Neuronal stem cell (in vitro differentiated cells): Measurements from ENCODE around the gene TMEM11.

Experiments used
- DNase-seq: peaks from one replicate; pipeline ENCODE4 v3.0.0-alpha.2; 2013; ENCODE audit warnings: low spot score
- H2AFZ ChIP-seq: one replicate; pipeline ENCODE4 v1.6.1; 2013; ENCODE audit warnings: mild to moderate bottlenecking, low read length, inconsistent platforms
- H2AK5ac ChIP-seq: 2 replicates; pipeline ENCODE4 v1.6.1; 2013; ENCODE audit warnings: low read depth, mild to moderate bottlenecking, inconsistent platforms, low read length, moderate library complexity, mixed read lengths
- H2BK120ac ChIP-seq: 2 replicates; pipeline ENCODE4 v1.6.1; 2013; ENCODE audit warnings: low read depth, mild to moderate bottlenecking, inconsistent platforms, low read length, moderate library complexity, mixed read lengths
- H2BK12ac ChIP-seq: one replicate; pipeline ENCODE4 v1.6.1; 2013; ENCODE audit warnings: low read length, inconsistent platforms
- H2BK15ac ChIP-seq: 2 replicates; pipeline ENCODE4 v1.6.1; 2013; ENCODE audit warnings: mild to moderate bottlenecking, low read length, inconsistent platforms, mixed read lengths
- H2BK5ac ChIP-seq: one replicate; pipeline ENCODE4 v1.6.1; 2013; ENCODE audit warnings: inconsistent platforms, mild to moderate bottlenecking, low read length, moderate library complexity
- H3K14ac ChIP-seq: one replicate; pipeline ENCODE4 v1.6.1; 2013; ENCODE audit warnings: low read length, inconsistent platforms
- H3K18ac ChIP-seq: 2 replicates; pipeline ENCODE4 v1.6.1; 2013; ENCODE audit warnings: low read length, inconsistent platforms
- H3K23ac ChIP-seq: 2 replicates; pipeline ENCODE4 v1.6.1; 2013; ENCODE audit warnings: low read depth, mild to moderate bottlenecking, mixed read lengths, low read length, inconsistent platforms; ENCODE audit not compliant: poor library complexity
- H3K27ac ChIP-seq: replicated peaks from 3 replicates; pipeline ENCODE4 v1.5.1; 2013; ENCODE audit warnings: low read length, inconsistent platforms
- H3K27me3 ChIP-seq, 3 experiments: 2 replicates each; pipeline ENCODE4 v1.6.1; 2013; ENCODE audit warnings: low read length in 3 of 3, mild to moderate bottlenecking in 2 of 3, inconsistent platforms in 1 of 3, low read depth in 1 of 3, mixed read lengths in 1 of 3, moderate library complexity in 1 of 3; ENCODE audit not compliant: control insufficient read depth in 3 of 3, insufficient read depth in 3 of 3
- H3K36me3 ChIP-seq, 2 donors: replicated peaks in 1 of 2; 2 replicates each; pipeline ENCODE4 v1.6.1; 2013; ENCODE audit warnings: low read length in 2 of 2; ENCODE audit not compliant: control insufficient read depth in 2 of 2, insufficient read depth in 2 of 2
- H3K4ac ChIP-seq: 2 replicates; pipeline ENCODE4 v1.6.1; 2013; ENCODE audit warnings: inconsistent platforms, mild to moderate bottlenecking, low read length, moderate library complexity
- H3K4me1 ChIP-seq, 2 donors: 1 replicate in 1 of 2; 2 replicates in 1 of 2; pipeline ENCODE4 v1.6.1; 2013; ENCODE audit warnings: low read length in 2 of 2, low read depth in 1 of 2; ENCODE audit not compliant: control insufficient read depth in 2 of 2, insufficient read depth in 1 of 2
- H3K4me2 ChIP-seq: one replicate; pipeline ENCODE4 v1.6.1; 2013; ENCODE audit warnings: mild to moderate bottlenecking, low read length, inconsistent platforms; ENCODE audit not compliant: insufficient read depth, poor library complexity, severe bottlenecking
- H3K4me3 ChIP-seq, 2 donors: 2 replicates each; pipeline ENCODE4 v1.5.1; 2013; ENCODE audit warnings: low read length in 2 of 2, mild to moderate bottlenecking in 2 of 2, inconsistent platforms in 1 of 2, moderate library complexity in 1 of 2
- H3K79me1 ChIP-seq: one replicate; pipeline ENCODE4 v1.6.1; 2013; ENCODE audit warnings: low read depth, mild to moderate bottlenecking, inconsistent platforms, low read length, moderate library complexity
- H3K9ac ChIP-seq: one replicate; pipeline ENCODE4 v1.6.1; 2013; ENCODE audit warnings: mild to moderate bottlenecking, low read depth, low read length, inconsistent platforms; ENCODE audit not compliant: poor library complexity
- H3K9me3 ChIP-seq, 2 donors: replicated peaks in 1 of 2; 2 replicates each; pipeline versions ENCODE3 to v1.6.1; 2013; ENCODE audit warnings: low read length in 2 of 2, mild to moderate bottlenecking in 2 of 2, inconsistent platforms in 1 of 2, low read depth in 1 of 2, mixed read lengths in 1 of 2, moderate library complexity in 1 of 2; ENCODE audit not compliant: control insufficient read depth in 2 of 2, insufficient read depth in 1 of 2
- H4K8ac ChIP-seq: one replicate; pipeline ENCODE4 v1.6.1; 2013; ENCODE audit warnings: low read depth, mild to moderate bottlenecking, inconsistent platforms, low read length, moderate library complexity
- H4K91ac ChIP-seq: one replicate; pipeline ENCODE4 v1.6.1; 2013; ENCODE audit warnings: low read length, low read depth, mild to moderate bottlenecking, inconsistent platforms; ENCODE audit not compliant: poor library complexity
- WGBS, 2 donors: extraction: QIAGEN DNeasy Blood & Tissue Kit; methylation state at CpG; one replicate each; pipeline ENCODE4 v1.1.7; 2013; ENCODE audit warnings: missing lambda C conversion rate in 2 of 2, mixed read lengths in 1 of 2; ENCODE audit not compliant: insufficient read length in 2 of 2, insufficient replicate concordance in 1 of 2; ENCODE audit errors: extremely low coverage in 2 of 2; 5-methylcytosine and 5-hydroxymethylcytosine counted together

Gene TMEM11

GRCh38 chr17:21190078-21190477, 23.9 kb downstream of the TMEM11 start:
- Histone ChIP-seq H2AFZ (no peak overlapping the region), H3K14ac (no peak overlapping the region), H3K4me1 (no peaks in the 10 kb centered on the region), H3K27ac (no peak overlapping the region), H2AK5ac (no peak overlapping the region), H3K4ac (no peak overlapping the region), H4K8ac (no peak overlapping the region), H3K27me3 (no peaks in the 10 kb centered on the region), H3K4me3 (no peak overlapping the region), H3K36me3 (peaks cover 11 to 60% of the 10 kb centered on the region in 2 donors), H4K91ac (no peak overlapping the region), H3K9ac (no peak overlapping the region), H3K79me1 (no peaks in the 10 kb centered on the region), H3K18ac (no peak overlapping the region), H2BK15ac (no peak overlapping the region), H3K9me3 (no peaks in the 10 kb centered on the region), H2BK120ac (no peak overlapping the region), H2BK5ac (no peak overlapping the region), H3K4me2 (no peak overlapping the region), H3K23ac (no peak overlapping the region), H2BK12ac (no peak overlapping the region)
- DNase-seq, result no peak
- no CpG with 5 or more reads among the region's 6 CpGs for WGBS, 2 donors

- no peak overlapping the region for H3K4me3 ChIP-seq
- DNase-seq, result no peak
- H3K27me3 ChIP-seq, result no peaks in the 10 kb centered on the region
- no peaks in the 10 kb centered on the region for H3K79me1 ChIP-seq
- H3K4me2 ChIP-seq, result no peak overlapping the region
- no peak overlapping the region for H2BK15ac ChIP-seq
- H4K91ac ChIP-seq, result no peak overlapping the region
- no peak overlapping the region for H2AFZ ChIP-seq
- H3K27ac ChIP-seq, result no peak overlapping the region
- H3K9ac ChIP-seq, result no peak overlapping the region
- H3K9me3 ChIP-seq, result no peaks in the 10 kb centered on the region
- H4K8ac ChIP-seq, result peak overlapping the region; percentile 49
- no peak overlapping the region for H2AK5ac ChIP-seq
- H2BK5ac ChIP-seq, result no peak overlapping the region
- peaks cover 12 to 64% of the 10 kb centered on the region in 2 donors for H3K36me3 ChIP-seq
- no peak overlapping the region for H3K18ac ChIP-seq
- no peaks in the 10 kb centered on the region for H3K4me1 ChIP-seq
- WGBS, 2 donors, result no CpG with 5 or more reads among the region's 4 CpGs
- peak overlapping the region; percentile 66 for H3K23ac ChIP-seq
- peak overlapping the region; percentile 39 for H3K14ac ChIP-seq
- H2BK12ac ChIP-seq, result no peak overlapping the region
- H2BK120ac ChIP-seq, result no peak overlapping the region
- no peak overlapping the region for H3K4ac ChIP-seq
Observed at GRCh38 chr17:21189361-21189760, 24.6 kb downstream of the TMEM11 start.

GRCh38 chr17:21186399-21187187, 27.4 kb downstream of the TMEM11 start:
- Histone ChIP-seq H3K4me2 (no peak overlapping the region), H3K27me3 (no peaks in the 10 kb centered on the region), H2AFZ (no peak overlapping the region), H2BK120ac (no peak overlapping the region), H3K4ac (no peak overlapping the region), H3K9ac (peak overlapping the region; percentile 33), H3K79me1 (no peaks in the 10 kb centered on the region), H4K8ac (no peak overlapping the region), H3K36me3 (peaks cover 9 to 64% of the 10 kb centered on the region in 2 donors), H2AK5ac (no peak overlapping the region), H3K23ac (no peak overlapping the region), H4K91ac (no peak overlapping the region), H2BK15ac (no peak overlapping the region), H3K4me3 (no peak overlapping the region), H3K18ac (no peak overlapping the region), H3K9me3 (no peaks in the 10 kb centered on the region), H2BK5ac (no peak overlapping the region), H3K4me1 (peaks cover 0 to 2% of the 10 kb centered on the region in 2 donors), H3K14ac (no peak overlapping the region), H3K27ac (no peak overlapping the region), H2BK12ac (no peak overlapping the region)
- DNase-seq, result no peak
- WGBS, 2 donors, result no CpG with 5 or more reads among the region's 6 CpGs

DNA sequence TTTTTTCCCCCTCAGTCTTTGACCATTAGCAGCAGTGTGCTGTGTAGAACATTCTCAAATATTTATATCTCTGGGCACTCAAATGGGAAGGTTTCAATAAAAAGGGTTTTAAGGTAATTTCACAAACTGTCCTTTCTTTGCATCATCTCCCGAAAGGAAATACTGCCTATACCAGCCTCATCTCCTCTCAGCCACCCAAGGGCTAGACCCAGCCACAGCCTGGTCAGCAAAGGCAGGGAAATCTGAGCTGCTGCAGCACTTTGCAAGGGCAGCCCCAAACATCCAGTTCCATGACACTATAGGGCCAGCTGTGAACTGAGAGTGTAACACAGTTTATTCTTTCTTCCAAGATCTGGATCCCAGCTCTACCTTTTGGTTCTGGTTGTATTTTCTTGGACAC, 28.9 kb downstream of the TMEM11 start:
- H4K91ac ChIP-seq, result no peak overlapping the region
- H2AFZ ChIP-seq, result no peak overlapping the region
- H2BK15ac ChIP-seq, result no peak overlapping the region
- peaks cover 9 to 56% of the 10 kb centered on the region in 2 donors for H3K36me3 ChIP-seq
- H2BK120ac ChIP-seq, result no peak overlapping the region
- H2BK12ac ChIP-seq, result no peak overlapping the region
- DNase-seq, result no peak
- no peak overlapping the region for H2AK5ac ChIP-seq
- H3K4ac ChIP-seq, result no peak overlapping the region
- no peak overlapping the region for H3K9ac ChIP-seq
- H3K4me3 ChIP-seq, result no peak overlapping the region
- no peak overlapping the region for H3K18ac ChIP-seq
- no peak overlapping the region for H4K8ac ChIP-seq
- no peak overlapping the region for H3K23ac ChIP-seq
- H3K4me2 ChIP-seq, result no peak overlapping the region
- H3K4me1 ChIP-seq, result peaks cover 0 to 2% of the 10 kb centered on the region in 2 donors
- no peak overlapping the region for H3K27ac ChIP-seq
- H2BK5ac ChIP-seq, result no peak overlapping the region
- WGBS, 2 donors, result no CpG with 5 or more reads among the region's 1 CpG
- no peaks in the 10 kb centered on the region for H3K27me3 ChIP-seq
- H3K9me3 ChIP-seq, result no peaks in the 10 kb centered on the region
- H3K79me1 ChIP-seq, result no peaks in the 10 kb centered on the region
- no peak overlapping the region for H3K14ac ChIP-seq
